Upper lobe of right lung (tissue), 1 donor: ENCODE data around the gene GPA33. TPM values are rescaled to one million over a fixed set of nuclear protein-coding genes. Genes with fewer than 3 reads are reported as not detected.

Experiments used
- ATAC-seq: fragments of 200-7000 bp; cut with Tn5 transposase; one replicate; pipeline ENCODE4 v1.9.1; 2020; ENCODE audit warnings: mild to moderate bottlenecking, moderate library complexity
- DNase-seq: peaks from one replicate; pipeline ENCODE4 v3.0.0-alpha.2; 2020
- H3K27ac ChIP-seq: fragments of 200-600 bp; one replicate; pipeline ENCODE4 v1.8.0; 2022
- H3K27me3 ChIP-seq: fragments of 200-600 bp; one replicate; pipeline ENCODE4 v1.8.0; 2022; ENCODE audit warnings: mild to moderate bottlenecking
- H3K36me3 ChIP-seq: fragments of 200-600 bp; one replicate; pipeline ENCODE4 v1.8.0; 2022
- H3K4me1 ChIP-seq: fragments of 200-600 bp; one replicate; pipeline ENCODE4 v1.8.0; 2022
- H3K4me3 ChIP-seq: fragments of 200-600 bp; one replicate; pipeline ENCODE4 v1.8.0; 2022; ENCODE audit warnings: mild to moderate bottlenecking
- H3K9me3 ChIP-seq: fragments of 200-600 bp; one replicate; pipeline ENCODE4 v1.8.0; 2022
- CTCF ChIP-seq: fragments of 200-600 bp; IDR thresholded peaks from one replicate; pipeline ENCODE4 v1.8.0; 2022; ENCODE audit warnings: antibody characterized with exemption
- intact Hi-C: fragments of 100-400 bp; cut with DNase I; formaldehyde crosslinking; loops from one replicate; pipeline ENCODE4 v1.11.0; 2022
- total RNA-seq: library from RNA; stranded (reverse); fragmentation: NEBNext Ultra II Directional; extraction: Animal tissue kit (Norgen Biotek cat#: 25700); gene quantifications from one replicate; pipeline ENCODE4 v1.2.1, GENCODE V29; 2021
- donor health status: DM: no; HTN: yes; CAD: no; lungs with severe emphysema.

Gene GPA33
- total RNA-seq, 1 donor from 2014 or later = 0.90 TPM

DNA sequence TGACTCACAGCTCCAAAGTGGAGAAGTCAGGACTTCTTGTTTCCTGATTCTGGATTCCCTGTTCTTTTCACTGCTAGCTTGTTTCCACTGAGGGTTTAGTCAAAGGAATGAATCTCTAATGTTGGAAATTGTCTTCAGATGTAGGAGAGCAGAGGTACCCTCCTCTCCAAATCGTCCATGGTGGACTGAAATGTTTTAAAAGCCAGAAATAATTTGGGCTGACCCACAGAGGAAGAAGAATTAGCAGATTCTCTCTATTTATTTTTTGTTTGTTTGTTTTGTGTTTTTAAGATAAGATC lies 30.4 kb downstream of the GPA33 start:
- Histone ChIP-seq H3K27ac (no peak overlapping the region), H3K9me3 (no peaks in the 10 kb centered on the region), H3K4me3 (no peak overlapping the region), H3K36me3 (no peaks in the 10 kb centered on the region), H3K4me1 (no peaks in the 10 kb centered on the region), H3K27me3 (peaks cover 8% of the 10 kb centered on the region)
- DNase-seq = no peak
- TF ChIP-seq CTCF = no peak
- intact Hi-C loops = loop anchor here (10.0 kb wide), 2 partner anchors 155 to 385 kb away; no protein-coding TSS in a partner anchor
- ATAC-seq = no peak

- peak; percentile 96 for TF ChIP-seq CTCF
- ATAC-seq = peak; percentile 83
- peak; percentile 78 for DNase-seq
- no peak overlapping the region for H3K4me3 ChIP-seq
- H3K9me3 ChIP-seq = no peaks in the 10 kb centered on the region
- H3K4me1 ChIP-seq = no peaks in the 10 kb centered on the region
- intact Hi-C loops = no loop called here
- H3K27me3 ChIP-seq = peaks cover 8% of the 10 kb centered on the region
- H3K36me3 ChIP-seq = no peaks in the 10 kb centered on the region
- H3K27ac ChIP-seq = no peak overlapping the region
Measured at GRCh38 chr1:167059045-167059808, 30.9 kb downstream of the GPA33 start.

GRCh38 chr1:167057241-167057688 lies 32.9 kb downstream of the GPA33 start:
- Histone ChIP-seq H3K4me3 (no peak overlapping the region), H3K27me3 (peaks cover 8% of the 10 kb centered on the region), H3K4me1 (no peaks in the 10 kb centered on the region), H3K27ac (no peak overlapping the region), H3K36me3 (no peaks in the 10 kb centered on the region), H3K9me3 (no peaks in the 10 kb centered on the region)
- peak; percentile 29 for TF ChIP-seq CTCF
- ATAC-seq (peak; percentile 53), DNase-seq (no peak)
- intact Hi-C loops = no loop called here

- intact Hi-C loops = no loop called here
- H3K36me3 ChIP-seq = no peaks in the 10 kb centered on the region
- peaks cover 8% of the 10 kb centered on the region for H3K27me3 ChIP-seq
- DNase-seq (no peak), ATAC-seq (no peak)
- no peak overlapping the region for H3K4me3 ChIP-seq
- H3K27ac ChIP-seq = no peak overlapping the region
- TF ChIP-seq CTCF = no peak
- no peaks in the 10 kb centered on the region for H3K4me1 ChIP-seq
- H3K9me3 ChIP-seq = no peaks in the 10 kb centered on the region
Measured at GRCh38 chr1:167056529-167057231, 33.5 kb downstream of the GPA33 start.

DNA sequence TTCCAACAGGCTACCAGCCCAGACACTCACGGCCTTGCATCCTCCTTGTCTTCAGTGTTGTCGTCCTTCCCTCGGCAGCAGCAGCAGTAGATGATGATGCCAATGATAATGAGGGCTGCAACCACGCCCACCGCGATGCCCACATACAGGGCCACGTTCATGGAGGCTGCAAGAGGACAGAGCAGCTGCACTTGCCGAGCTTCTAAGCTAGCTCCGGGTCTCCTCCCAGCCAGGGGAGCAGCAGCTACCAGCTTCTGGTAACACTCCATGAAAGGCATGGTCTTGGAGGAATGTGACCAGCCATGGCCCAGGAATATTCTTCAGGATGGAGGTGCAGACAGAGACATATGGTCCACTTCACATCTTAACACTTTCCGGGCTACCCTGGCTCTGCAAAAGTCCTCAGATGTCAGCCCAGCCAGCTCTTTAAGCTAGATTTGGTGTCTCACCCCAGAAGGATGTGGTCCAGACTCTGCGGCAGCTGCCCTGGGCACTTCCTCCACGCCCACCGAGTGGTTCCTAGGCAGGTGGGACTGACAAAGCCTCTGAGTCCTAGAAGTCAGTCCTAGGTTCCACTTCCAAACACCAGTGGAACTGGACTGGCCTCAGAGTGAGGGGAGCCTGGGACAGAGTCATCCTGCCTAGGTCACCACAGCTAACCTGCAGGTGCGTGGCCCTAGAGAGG lies 35.1 kb downstream of the GPA33 start:
- intact Hi-C loops = no loop called here
- DNase-seq = no peak

More for the DNA sequence above, 35.1 kb downstream of the GPA33 start:
- ATAC-seq = no peak
- H3K9me3 ChIP-seq = no peaks in the 10 kb centered on the region
- no peak overlapping the region for H3K4me3 ChIP-seq
- H3K4me1 ChIP-seq = no peaks in the 10 kb centered on the region
- peaks cover 6% of the 10 kb centered on the region for H3K27me3 ChIP-seq
- H3K36me3 ChIP-seq = no peaks in the 10 kb centered on the region
- TF ChIP-seq CTCF = no peak
- H3K27ac ChIP-seq = no peak overlapping the region
